ENCODE results near the gene ANKEF1. TPM values are rescaled to one million over a fixed set of nuclear protein-coding genes. Genes with fewer than 3 reads are reported as not detected.

The ANKEF1 gene
- total RNA-seq = 1 to 10 TPM; 6.3 to 7.3 TPM
- long read RNA-seq, partial matches to known transcripts = 5 of 6 reads
- long read RNA-seq, other reads (novel, unspliced or antisense) = 1 of 6 reads

GRCh38 chr20:10034717-10035571 is at the start of gene ANKEF1:
Gene ANKEF1, plus strand, starts transcription at chr20:10034987. Its CDS starts 3,315 bp downstream, at chr20:10038302.
- DNase-seq (peak; percentile 89 to 93), ATAC-seq (peak; percentile 98)
- intact Hi-C loops (cut with DNase I, micrococcal nuclease) = no loop called here

- no peak for ATAC-seq
- intact Hi-C loops (cut with DNase I, micrococcal nuclease) = no loop called here
- DNase-seq = no peak
Observed at GRCh38 chr20:9985281-9985680, 49.5 kb upstream of the ANKEF1 start.

- no peak for ATAC-seq
- DNase-seq = no peak
- intact Hi-C loops (cut with DNase I, micrococcal nuclease) = no loop called here
Observed at GRCh38 chr20:9985773-9986172, 49.0 kb upstream of the ANKEF1 start.

- intact Hi-C loops (cut with DNase I, micrococcal nuclease) = no loop called here
- no peak for ATAC-seq
- no peak for DNase-seq
Observed at GRCh38 chr20:9989066-9989724, 45.6 kb upstream of the ANKEF1 start.

- intact Hi-C loops (cut with DNase I, micrococcal nuclease) = no loop called here
- DNase-seq (no peak), ATAC-seq (no peak)
Observed at GRCh38 chr20:9993137-9993536, 41.6 kb upstream of the ANKEF1 start.

GRCh38 chr20:9994676-9995075 is 40.1 kb upstream of the ANKEF1 start:
- DNase-seq (no peak), ATAC-seq (no peak)
- intact Hi-C loops (cut with DNase I, micrococcal nuclease) = no loop called here

GRCh38 chr20:9995510-9996272 is 39.1 kb upstream of the ANKEF1 start:
- ATAC-seq (no peak), DNase-seq (no peak)
- intact Hi-C loops (cut with DNase I, micrococcal nuclease) = no loop called here

- ATAC-seq (no peak), DNase-seq (no peak)
- intact Hi-C loops (cut with DNase I, micrococcal nuclease) = no loop called here
Observed at GRCh38 chr20:9996944-9997343, 37.8 kb upstream of the ANKEF1 start.

GRCh38 chr20:9999645-10000044 is 35.1 kb upstream of the ANKEF1 start:
- peak in 1 of 2 donors; percentile 11 for DNase-seq
- intact Hi-C loops (cut with DNase I, micrococcal nuclease) = no loop called here
- ATAC-seq = no peak

- intact Hi-C loops (cut with DNase I, micrococcal nuclease) = no loop called here
- DNase-seq = no peak
- ATAC-seq = no peak
Observed at GRCh38 chr20:10002866-10003265, 31.9 kb upstream of the ANKEF1 start.

GRCh38 chr20:10004900-10005299 is 29.9 kb upstream of the ANKEF1 start:
- intact Hi-C loops (cut with DNase I, micrococcal nuclease) = no loop called here
- no peak for ATAC-seq

GRCh38 chr20:10005885-10006284 is 28.9 kb upstream of the ANKEF1 start:
- no peak for ATAC-seq
- intact Hi-C loops (cut with DNase I, micrococcal nuclease) = no loop called here
- no peak for DNase-seq

More at GRCh38 chr20:10004900-10005299, 29.9 kb upstream of the ANKEF1 start:
- no peak for DNase-seq

GRCh38 chr20:10006447-10007090 is 28.2 kb upstream of the ANKEF1 start:
- DNase-seq (no peak), ATAC-seq (no peak)
- intact Hi-C loops (cut with DNase I, micrococcal nuclease) = no loop called here

GRCh38 chr20:10007158-10007557 is 27.6 kb upstream of the ANKEF1 start:
- DNase-seq (no peak), ATAC-seq (no peak)
- intact Hi-C loops (cut with DNase I, micrococcal nuclease) = no loop called here

GRCh38 chr20:10007747-10008146 is 27.0 kb upstream of the ANKEF1 start:
- intact Hi-C loops (cut with DNase I, micrococcal nuclease) = no loop called here
- no peak for DNase-seq
- no peak for ATAC-seq

GRCh38 chr20:10012464-10012863 is 22.3 kb upstream of the ANKEF1 start:
- intact Hi-C loops (cut with DNase I, micrococcal nuclease) = no loop called here
- no peak for ATAC-seq
- no peak for DNase-seq

- DNase-seq (no peak), ATAC-seq (no peak)
- intact Hi-C loops (cut with DNase I, micrococcal nuclease) = no loop called here
Observed at GRCh38 chr20:10014431-10014830, 20.4 kb upstream of the ANKEF1 start.

- intact Hi-C loops (cut with DNase I, micrococcal nuclease) = no loop called here
- ATAC-seq = no peak
- no peak for DNase-seq
Observed at GRCh38 chr20:10020937-10021336, 13.8 kb upstream of the ANKEF1 start.

GRCh38 chr20:10022625-10023024 is 12.2 kb upstream of the ANKEF1 start:
- no peak for ATAC-seq
- intact Hi-C loops (cut with DNase I, micrococcal nuclease) = no loop called here
- DNase-seq = no peak

All from left colon (tissue), 2 donors.